Dermis blood vessel endothelial cell (primary cell): Measurements from ENCODE around the gene PREX1. TPM values are rescaled to one million over a fixed set of nuclear protein-coding genes. Genes with fewer than 3 reads are reported as not detected.

Experiments
- DNase-seq: peaks from one replicate; pipeline ENCODE4 v3.0.0; 2010
- total RNA-seq: library from RNA; depleted of rRNA; stranded (reverse); fragments of >200 nt; gene quantifications from 2 replicates; pipeline ENCODE4 v1.2.3, GENCODE V29; 2014

PREX1 gene
- total RNA-seq, 1 donor from 2014 or later: 63.1 TPM

DNA sequence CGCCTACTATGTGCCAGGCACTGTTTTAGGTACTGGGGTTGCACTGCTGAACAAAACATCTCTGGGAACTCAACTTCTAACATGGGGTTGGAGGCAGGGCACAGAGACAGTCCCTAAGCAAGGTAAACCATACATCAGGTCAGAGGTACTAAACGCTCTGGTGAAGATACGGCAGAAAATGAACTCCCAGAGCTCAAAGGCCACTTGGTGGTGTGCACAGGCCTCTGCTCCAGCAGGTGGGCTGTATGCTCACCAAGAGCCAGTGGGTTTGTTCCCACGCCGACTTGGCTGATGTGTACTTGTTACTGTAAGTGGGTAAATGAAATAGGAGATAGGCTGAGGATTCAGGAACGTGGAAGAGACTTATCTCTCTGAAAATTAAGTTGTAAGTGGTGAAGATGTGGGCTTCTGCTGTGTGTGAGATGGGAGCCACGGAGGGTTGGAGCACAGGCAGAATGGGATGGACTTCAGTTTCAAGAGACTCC is 133.4 kb downstream of the PREX1 start:
- DNase-seq: no peak

- DNase-seq: no peak
Observed at GRCh38 chr20:48691523-48691922, 136.3 kb downstream of the PREX1 start.

DNA sequence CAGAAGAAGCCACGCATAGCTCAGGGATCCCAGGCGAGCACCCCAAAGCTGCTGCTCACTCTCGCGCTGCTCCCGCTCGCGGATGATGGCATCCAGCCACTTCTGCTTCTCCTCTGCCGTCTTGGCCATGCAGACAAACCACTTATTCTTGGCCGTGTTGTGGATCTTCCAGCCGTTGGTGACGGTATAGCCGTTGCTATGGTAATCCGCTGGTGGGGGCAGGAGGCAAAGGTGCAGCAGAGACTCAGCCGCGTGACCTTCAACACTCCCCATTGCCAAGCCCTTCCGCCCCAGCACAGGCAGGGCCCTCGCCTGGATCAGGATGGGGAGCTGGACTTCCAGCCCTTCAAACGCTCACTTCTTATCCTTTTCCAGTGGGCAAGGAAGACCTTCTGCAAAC is 136.9 kb downstream of the PREX1 start:
- no peak for DNase-seq

DNA sequence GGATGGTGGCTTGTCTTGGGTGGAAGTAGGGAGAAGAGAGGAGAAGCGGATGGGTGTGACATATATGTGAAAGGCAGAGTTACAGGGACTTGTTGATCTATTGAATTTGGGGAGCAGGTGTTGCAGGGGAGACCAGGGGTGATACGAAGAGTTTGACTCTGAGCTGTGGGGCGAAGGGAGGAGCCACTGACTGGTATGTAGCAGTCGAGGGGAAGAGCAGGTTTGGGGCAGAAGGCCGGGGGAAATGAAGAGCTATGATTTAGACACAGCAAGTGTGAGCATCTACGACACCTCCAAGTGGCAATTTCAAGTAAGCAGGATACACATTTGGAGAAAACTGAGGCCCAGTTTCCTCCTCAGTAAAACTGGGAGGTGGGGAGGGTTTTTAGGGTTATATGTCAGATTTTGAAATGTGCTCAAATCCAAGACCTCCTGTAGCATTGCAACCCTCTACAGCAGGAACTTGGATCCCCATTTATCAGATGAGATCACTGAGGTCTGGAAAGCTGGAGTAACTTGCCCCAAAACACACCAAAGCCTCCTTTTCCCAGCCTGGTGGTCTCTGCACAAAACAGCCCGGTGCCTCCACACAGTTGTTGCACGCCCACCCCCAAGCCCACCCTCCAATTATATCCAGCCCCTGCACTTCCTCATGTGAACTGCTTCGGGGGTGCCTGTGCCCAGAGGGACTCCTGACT is 137.8 kb downstream of the PREX1 start:
- DNase-seq: no peak

DNA sequence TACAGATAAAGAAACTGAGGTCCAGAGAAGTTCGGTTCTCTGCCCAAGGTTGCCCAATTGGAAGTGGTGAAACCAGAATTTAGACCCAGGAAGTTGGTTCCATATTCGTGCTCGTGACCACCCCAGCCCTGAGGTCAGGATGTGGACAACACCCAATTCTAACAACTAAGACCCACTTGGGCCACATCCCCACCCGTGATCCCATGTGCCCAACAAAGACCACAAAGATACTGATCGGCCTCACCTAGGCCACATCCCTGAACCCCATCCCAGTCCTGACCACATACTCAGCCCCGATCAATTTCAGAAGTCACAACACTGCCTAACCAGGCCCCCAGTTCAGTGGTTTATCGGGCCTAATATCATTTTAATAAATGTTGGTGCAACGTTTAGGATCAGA is 138.4 kb downstream of the PREX1 start:
- no peak for DNase-seq

DNA sequence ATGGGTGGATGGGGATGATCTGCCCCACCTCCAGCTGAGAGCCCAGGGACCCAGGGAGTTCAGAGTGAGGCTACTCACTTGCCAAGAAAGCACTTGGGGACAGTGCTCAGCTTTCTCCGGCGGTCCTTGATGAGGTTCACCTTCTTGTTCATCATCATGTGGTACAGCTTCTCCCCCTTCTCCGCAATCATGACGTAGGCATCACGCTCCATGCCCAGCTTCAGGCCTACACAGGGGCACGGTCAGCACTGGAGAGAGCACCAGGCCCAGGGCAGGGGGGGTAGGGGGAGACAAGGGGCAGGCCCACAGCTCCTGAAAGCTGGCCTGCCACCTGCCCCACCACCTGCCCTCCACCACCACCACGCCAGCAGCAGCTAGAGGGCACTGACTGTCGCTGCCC is 139.2 kb downstream of the PREX1 start:
- no peak for DNase-seq

- DNase-seq: no peak
Observed at GRCh38 chr20:48687117-48687800, 140.5 kb downstream of the PREX1 start.

- DNase-seq: peak; percentile 57
Observed at GRCh38 chr20:48686238-48687116, 141.3 kb downstream of the PREX1 start.

DNA sequence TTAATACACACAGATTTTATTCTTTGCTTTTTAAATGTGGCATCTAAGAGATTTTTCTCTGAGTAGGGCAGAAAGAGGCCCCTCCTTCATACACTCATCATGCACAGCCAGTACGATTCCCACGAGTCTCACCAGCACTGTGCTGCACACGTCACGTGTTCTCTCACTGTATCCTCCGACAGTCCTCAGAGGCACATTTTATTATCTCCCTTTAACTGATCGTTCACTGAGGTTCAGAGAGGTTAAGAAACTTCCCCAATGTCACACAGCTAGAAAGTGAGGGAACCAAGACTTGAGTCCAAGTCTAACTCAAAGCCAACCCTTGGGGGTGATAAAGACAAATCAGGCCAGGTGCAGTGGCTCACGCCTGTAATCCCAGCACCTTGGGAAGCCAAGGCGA is 142.5 kb downstream of the PREX1 start:
- DNase-seq: no peak

DNA sequence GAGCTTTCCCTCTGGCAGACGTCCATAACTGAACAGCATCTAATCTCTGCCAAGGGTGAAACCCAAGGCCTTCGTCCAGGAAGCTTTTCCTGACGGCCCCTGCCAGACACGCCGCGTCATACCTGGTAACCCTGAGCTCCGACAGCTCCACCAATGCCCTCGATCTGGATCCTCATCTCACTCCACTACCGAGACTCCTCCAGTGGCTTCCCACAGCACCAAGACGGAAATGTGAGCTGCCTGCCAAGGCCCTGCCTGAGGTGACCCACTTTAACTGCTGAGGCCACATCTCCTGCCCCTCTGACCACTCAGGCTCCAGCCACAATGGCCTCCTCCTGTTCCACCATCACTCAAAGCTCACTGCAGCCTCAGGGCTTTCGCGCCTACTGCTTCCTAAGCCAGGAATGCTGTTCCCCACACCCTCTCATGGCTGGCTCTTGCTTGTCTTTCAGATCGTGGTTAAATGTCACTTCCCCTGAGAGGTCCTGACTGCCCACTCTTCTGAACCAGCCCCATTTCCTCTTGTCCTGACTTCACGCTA is 143.2 kb downstream of the PREX1 start:
- DNase-seq: peak; percentile 40

DNA sequence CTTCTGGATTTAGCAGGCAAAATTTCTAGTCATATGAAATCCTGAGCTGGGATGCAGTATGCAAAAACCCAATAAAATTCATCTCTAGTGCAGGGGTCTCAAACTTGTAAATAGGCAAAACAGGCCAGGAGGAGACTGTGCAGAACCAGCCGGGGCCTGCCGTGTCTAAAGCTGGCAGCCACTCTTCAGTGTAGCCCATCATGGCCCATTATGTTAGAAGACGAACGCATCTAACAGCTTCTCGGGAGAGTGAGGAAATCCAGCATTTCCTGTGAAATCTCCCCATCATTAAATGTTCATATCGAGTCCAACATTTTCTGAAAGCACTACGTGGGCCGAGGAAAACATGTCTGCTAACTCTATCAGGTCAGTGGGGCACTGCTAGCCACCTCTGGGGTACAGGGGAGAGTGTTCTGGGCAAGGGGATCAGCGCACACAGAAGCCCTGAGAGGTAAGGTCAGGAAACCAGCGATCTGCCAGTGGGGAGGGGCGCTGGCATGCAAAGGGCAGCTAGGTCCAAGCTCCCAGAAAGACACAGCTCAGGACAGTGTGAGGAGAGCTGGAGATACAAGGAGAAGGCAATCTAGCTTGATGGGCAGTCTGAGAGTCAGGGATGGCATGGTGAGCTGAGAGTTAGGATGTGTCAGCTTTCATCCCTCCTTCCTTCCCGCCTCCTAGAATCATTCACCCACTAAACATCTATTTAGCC is 144.2 kb downstream of the PREX1 start:
- peak; percentile 46 for DNase-seq

DNA sequence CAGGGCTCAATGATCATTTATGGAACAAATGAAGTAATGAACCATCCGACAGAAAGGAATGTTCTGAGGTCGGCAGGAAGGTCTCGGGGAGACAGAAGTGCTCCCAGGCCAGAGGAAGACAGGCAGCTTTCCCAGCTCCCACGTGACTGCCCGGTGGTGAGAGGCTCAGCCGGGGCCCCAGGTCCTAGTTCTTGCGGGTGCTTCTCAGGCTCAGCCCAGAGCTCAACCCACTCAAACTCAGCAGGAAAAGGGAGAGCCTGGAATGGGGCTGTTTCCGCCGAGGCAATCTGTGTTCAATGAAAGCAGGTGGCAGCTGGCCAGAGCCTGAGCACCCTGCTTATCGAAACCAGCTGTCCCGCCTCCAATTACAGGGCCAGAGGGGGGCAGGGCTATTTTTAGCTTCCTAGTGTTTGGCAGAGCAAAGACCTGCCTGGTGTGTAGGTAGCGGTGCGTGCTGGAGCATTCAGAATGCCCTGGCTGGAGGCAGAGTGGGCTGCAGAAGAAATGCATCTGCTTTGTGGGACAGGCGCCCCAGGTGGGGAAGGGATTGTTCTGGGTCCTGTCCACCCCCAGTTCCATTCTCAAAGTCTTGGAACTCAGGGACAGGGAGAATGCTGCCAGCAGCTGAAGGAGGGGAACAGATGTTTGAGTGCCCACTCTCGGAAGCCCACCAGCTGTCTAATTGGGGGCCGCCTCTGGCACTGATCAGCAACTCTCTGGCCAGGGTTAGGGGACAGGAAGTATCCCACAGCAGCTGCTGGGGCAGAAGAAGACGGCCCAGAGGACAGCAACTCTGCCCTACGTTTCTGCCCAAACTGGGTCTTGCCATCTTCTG is 145.1 kb downstream of the PREX1 start:
- DNase-seq: peak; percentile 95

DNA sequence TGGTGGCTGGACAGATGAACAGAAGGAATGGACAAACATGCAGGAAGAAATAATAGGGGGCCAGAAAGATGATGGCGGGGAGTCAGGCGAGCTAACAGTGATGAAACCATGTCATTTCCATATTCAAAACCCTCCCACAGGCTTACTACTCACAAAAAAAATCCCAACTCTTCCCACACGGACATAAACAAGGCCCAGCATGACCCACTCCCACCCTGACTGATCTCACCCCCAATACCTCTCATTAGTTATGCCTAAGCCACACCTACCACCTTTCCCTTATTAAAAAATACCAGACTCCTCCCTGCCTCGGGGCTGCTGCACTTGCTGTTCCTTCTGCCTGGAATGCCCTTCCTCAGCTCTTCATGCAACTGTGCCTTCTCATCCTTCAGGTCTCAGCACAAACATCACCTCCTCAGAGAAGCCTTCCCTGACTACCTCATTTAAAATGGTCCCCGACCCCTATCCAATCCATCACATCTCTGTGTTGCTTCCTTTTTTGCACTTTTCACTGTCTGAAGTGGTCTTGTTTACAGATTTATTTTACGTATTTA is 145.8 kb downstream of the PREX1 start:
- no peak for DNase-seq

- DNase-seq: no peak
Observed at GRCh38 chr20:48681201-48681872, 146.5 kb downstream of the PREX1 start.

DNA sequence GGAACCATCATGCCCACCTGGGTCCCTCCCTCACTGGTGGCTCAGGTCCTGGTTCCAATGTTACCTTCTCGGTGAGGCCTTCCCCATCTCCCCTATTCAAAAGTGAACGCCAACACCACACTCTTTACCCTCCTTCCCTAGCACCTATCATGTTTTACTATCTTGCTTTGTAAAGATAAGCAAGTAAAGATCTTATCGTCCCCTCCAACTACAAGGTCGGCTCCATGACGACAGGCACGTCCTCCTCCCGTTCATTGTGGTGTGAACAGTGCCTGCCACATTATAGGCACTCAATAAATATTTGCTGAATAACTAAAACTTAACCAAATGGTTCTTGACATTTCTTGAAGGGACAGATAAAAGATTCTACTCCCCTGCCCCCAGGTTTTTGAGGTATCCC is 147.1 kb downstream of the PREX1 start:
- no peak for DNase-seq

- DNase-seq: no peak
Observed at GRCh38 chr20:48679599-48679998, 148.2 kb downstream of the PREX1 start.

GRCh38 chr20:48679011-48679410 is 148.8 kb downstream of the PREX1 start:
- no peak for DNase-seq

GRCh38 chr20:48678421-48678820 is 149.4 kb downstream of the PREX1 start:
- DNase-seq: no peak

DNA sequence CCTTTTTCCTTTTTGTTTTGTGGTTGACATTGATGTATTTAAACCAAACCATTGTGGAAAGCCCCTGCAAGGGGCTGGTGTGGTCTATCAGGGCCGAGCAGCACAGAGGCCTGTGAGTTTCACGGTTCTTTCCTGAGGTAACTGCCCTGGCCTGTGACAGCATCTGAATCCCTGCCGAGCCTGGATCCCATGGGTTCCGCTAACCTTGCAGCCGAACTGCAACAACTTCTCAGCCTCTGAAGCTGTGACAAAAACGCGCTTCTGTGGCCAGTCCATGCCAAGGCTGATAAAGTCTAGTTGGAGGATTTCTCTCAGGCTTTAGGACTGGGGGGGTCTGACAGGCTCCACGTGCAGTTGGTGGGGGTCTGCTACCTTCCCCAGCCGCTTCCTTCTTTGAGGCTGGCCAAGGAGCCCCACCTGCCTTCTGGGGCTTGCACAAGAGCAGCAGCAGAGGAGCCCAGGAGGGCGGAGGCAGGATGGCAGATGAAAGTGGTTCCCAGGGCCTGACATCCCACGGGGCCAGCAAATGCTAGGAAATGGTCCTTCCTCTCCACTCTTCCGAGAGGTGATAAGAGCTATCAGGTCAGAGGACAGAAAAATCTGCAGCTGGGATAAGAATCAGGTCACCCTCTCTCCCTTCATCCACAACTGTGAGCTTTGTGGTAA is 150.9 kb downstream of the PREX1 start:
- no peak for DNase-seq

- no peak for DNase-seq
Observed at GRCh38 chr20:48676125-48676524, 151.7 kb downstream of the PREX1 start.
